Type B pancreatic cell (in vitro differentiated cells): ENCODE results near the gene WIPF2. TPM values are rescaled to one million over a fixed set of nuclear protein-coding genes. Genes with fewer than 3 reads are reported as not detected.

Source experiments
- DNase-seq: peaks from one replicate; pipeline ENCODE4 v3.0.0; 2021; ENCODE audit warnings: mixed read lengths; ENCODE audit not compliant: unreplicated experiment; ENCODE audit errors: extremely low spot score
- H3K27ac Mint-ChIP-seq: 2 replicates; pipeline ENCODE4 v1.8.0; 2021; ENCODE audit warnings: mild to moderate bottlenecking, mixed read lengths
- H3K27me3 Mint-ChIP-seq: 2 replicates; pipeline ENCODE4 v1.8.0; 2021; ENCODE audit warnings: mixed read lengths
- H3K36me3 Mint-ChIP-seq: 2 replicates; pipeline ENCODE4 v1.8.0; 2021; ENCODE audit warnings: mixed read lengths
- H3K4me1 Mint-ChIP-seq: one replicate; pipeline ENCODE4 v1.8.0; 2021; ENCODE audit warnings: mixed read lengths; ENCODE audit not compliant: unreplicated experiment
- H3K4me3 Mint-ChIP-seq: 2 replicates; pipeline ENCODE4 v1.8.0; 2021; ENCODE audit warnings: mild to moderate bottlenecking, mixed read lengths
- H3K9me3 Mint-ChIP-seq: 2 replicates; pipeline ENCODE4 v1.8.0; 2021; ENCODE audit warnings: mixed read lengths
- CTCF ChIP-seq: fragments of 200-600 bp; sonication (generic); conservative IDR thresholded peaks from 2 replicates; pipeline ENCODE4 v1.5.0; 2021; ENCODE audit warnings: antibody characterized with exemption, mild to moderate bottlenecking
- total RNA-seq: library from RNA; stranded (reverse); gene quantifications from 2 replicates; pipeline ENCODE4 v1.2.1, GENCODE V29; 2021; ENCODE audit warnings: low replicate concordance

The WIPF2 gene
- total RNA-seq, 1 donor from 2014 or later: 27.2 TPM

- no peaks in the 10 kb centered on the region for H3K27me3 Mint-ChIP-seq
- H3K9me3 Mint-ChIP-seq: no peaks in the 10 kb centered on the region
- H3K27ac Mint-ChIP-seq: no peak overlapping the region
- DNase-seq: no peak
- no peaks in the 10 kb centered on the region for H3K36me3 Mint-ChIP-seq
- peaks cover 27% of the 10 kb centered on the region for H3K4me1 Mint-ChIP-seq
- no peak for TF ChIP-seq CTCF
- H3K4me3 Mint-ChIP-seq: no peak overlapping the region
Observed at GRCh38 chr17:40241252-40241834, 22.2 kb downstream of the WIPF2 start.

- H3K4me3 Mint-ChIP-seq: no peak overlapping the region
- no peaks in the 10 kb centered on the region for H3K27me3 Mint-ChIP-seq
- no peak for DNase-seq
- H3K9me3 Mint-ChIP-seq: no peaks in the 10 kb centered on the region
- peaks cover 27% of the 10 kb centered on the region for H3K4me1 Mint-ChIP-seq
- TF ChIP-seq CTCF: no peak
- no peaks in the 10 kb centered on the region for H3K36me3 Mint-ChIP-seq
- peak overlapping the region; percentile 3 for H3K27ac Mint-ChIP-seq
Observed at GRCh38 chr17:40242774-40243173, 23.7 kb downstream of the WIPF2 start.

- Mint-ChIP-seq H3K36me3 (no peaks in the 10 kb centered on the region), H3K9me3 (no peaks in the 10 kb centered on the region), H3K27ac (no peak overlapping the region), H3K27me3 (no peaks in the 10 kb centered on the region), H3K4me1 (peaks cover 32% of the 10 kb centered on the region), H3K4me3 (no peak overlapping the region)
- DNase-seq: no peak
- TF ChIP-seq CTCF: no peak
Observed at GRCh38 chr17:40243761-40244160, 24.7 kb downstream of the WIPF2 start.

GRCh38 chr17:40244255-40244654 is 25.2 kb downstream of the WIPF2 start:
- no peaks in the 10 kb centered on the region for H3K27me3 Mint-ChIP-seq
- no peak for TF ChIP-seq CTCF
- peaks cover 37% of the 10 kb centered on the region for H3K4me1 Mint-ChIP-seq
- DNase-seq: no peak
- no peaks in the 10 kb centered on the region for H3K9me3 Mint-ChIP-seq
- H3K36me3 Mint-ChIP-seq: no peaks in the 10 kb centered on the region
- H3K27ac Mint-ChIP-seq: peak overlapping the region; percentile 64
- no peak overlapping the region for H3K4me3 Mint-ChIP-seq

- DNase-seq: no peak
- no peak overlapping the region for H3K4me3 Mint-ChIP-seq
- H3K36me3 Mint-ChIP-seq: no peaks in the 10 kb centered on the region
- no peak overlapping the region for H3K27ac Mint-ChIP-seq
- no peaks in the 10 kb centered on the region for H3K27me3 Mint-ChIP-seq
- H3K9me3 Mint-ChIP-seq: no peaks in the 10 kb centered on the region
- H3K4me1 Mint-ChIP-seq: peaks cover 32% of the 10 kb centered on the region
- TF ChIP-seq CTCF: no peak
Observed at GRCh38 chr17:40247926-40248495, 28.9 kb downstream of the WIPF2 start.
